WTC11 (cell line): ENCODE measurements around the gene SMYD3. TPM values are rescaled to one million over a fixed set of nuclear protein-coding genes. Genes with fewer than 3 reads are reported as not detected.

ENCODE experiments used
- ATAC-seq: fragments of 200-7000 bp; cut with Tn5 transposase; 2 replicates; pipeline ENCODE4 v1.10.0; 2021; ENCODE audit warnings: mild to moderate bottlenecking, moderate library complexity
- CTCF ChIA-PET: fragments of 300-600 bp; sonication (Branson Sonifier 250); formaldehyde crosslinking; loops from one replicate; lab custom pipeline; 2021; ENCODE audit warnings: antibody characterized with exemption; lab: Charles Lee
- POLR2A ChIA-PET: fragments of 350-600 bp; sonication (Branson Sonifier 250); formaldehyde crosslinking; loops from one replicate; lab custom pipeline; 2021; ENCODE audit warnings: antibody characterized with exemption; lab: Charles Lee
- DNase-seq: peaks from one replicate; pipeline ENCODE4 v3.0.0; 2021; ENCODE audit warnings: low spot score
- H3K27ac Mint-ChIP-seq: 2 replicates; pipeline ENCODE4 v1.8.0; 2021; ENCODE audit warnings: mixed read lengths
- H3K27me3 Mint-ChIP-seq: 2 replicates; pipeline ENCODE4 v1.8.0; 2021; ENCODE audit warnings: low read depth, mild to moderate bottlenecking, moderate library complexity, mixed read lengths
- H3K36me3 Mint-ChIP-seq: 2 replicates; pipeline ENCODE4 v1.8.0; 2021; ENCODE audit warnings: mixed read lengths
- H3K4me1 Mint-ChIP-seq: 2 replicates; pipeline ENCODE4 v1.8.0; 2022; ENCODE audit warnings: mixed read lengths
- H3K4me3 Mint-ChIP-seq: 2 replicates; pipeline ENCODE4 v1.8.0; 2021; ENCODE audit warnings: mild to moderate bottlenecking, moderate library complexity, mixed read lengths
- H3K9me3 Mint-ChIP-seq: 2 replicates; pipeline ENCODE4 v1.8.0; 2021; ENCODE audit warnings: mixed read lengths
- CREB1 ChIP-seq: sonication (generic); formaldehyde crosslinking; IDR thresholded peaks from 2 replicates; pipeline ENCODE4 v1.8.0; 2023; ENCODE audit warnings: mild to moderate bottlenecking, missing genetic modification reagents
- E2F5 ChIP-seq: sonication (generic); formaldehyde crosslinking; IDR thresholded peaks from 2 replicates; pipeline ENCODE4 v1.8.1; 2022; ENCODE audit warnings: mild to moderate bottlenecking, moderate library complexity, missing genetic modification reagents
- ESRRA ChIP-seq: sonication (generic); formaldehyde crosslinking; IDR thresholded peaks from 2 replicates; pipeline ENCODE4 v1.8.1; 2022; ENCODE audit warnings: mild to moderate bottlenecking, missing genetic modification reagents, borderline replicate concordance
- JAZF1 ChIP-seq: fragments of 250-450 bp; sonication (Bioruptor Pico); IDR thresholded peaks from 2 replicates; pipeline ENCODE4 v1.9.0; 2021; ENCODE audit warnings: moderate library complexity, mild to moderate bottlenecking, inconsistent platforms
- KAT7 ChIP-seq: sonication (generic); formaldehyde crosslinking; IDR thresholded peaks from 2 replicates; pipeline ENCODE4 v1.8.1; 2023; ENCODE audit warnings: missing genetic modification reagents, mild to moderate bottlenecking, borderline replicate concordance
- MAX ChIP-seq: sonication (generic); formaldehyde crosslinking; IDR thresholded peaks from 2 replicates; pipeline ENCODE4 v1.8.0; 2022; ENCODE audit warnings: mild to moderate bottlenecking, missing genetic modification reagents
- MLX ChIP-seq: sonication (generic); formaldehyde crosslinking; IDR thresholded peaks from 2 replicates; pipeline ENCODE4 v1.8.1; 2023; ENCODE audit warnings: mild to moderate bottlenecking, missing genetic modification reagents, moderate library complexity
- MYBL2 ChIP-seq: sonication (generic); formaldehyde crosslinking; IDR thresholded peaks from 2 replicates; pipeline ENCODE4 v1.8.1; 2023; ENCODE audit warnings: mild to moderate bottlenecking, moderate library complexity, missing genetic modification reagents
- NR1H2 ChIP-seq: sonication (generic); formaldehyde crosslinking; IDR thresholded peaks from 2 replicates; pipeline ENCODE4 v1.9.0; 2021; ENCODE audit warnings: mild to moderate bottlenecking, moderate library complexity, missing genetic modification reagents
- PRDM15 ChIP-seq: sonication (generic); formaldehyde crosslinking; IDR thresholded peaks from 2 replicates; pipeline ENCODE4 v1.8.0; 2022; ENCODE audit warnings: missing genetic modification reagents
- SOX15 ChIP-seq: fragments of 250-450 bp; sonication (Bioruptor Pico); IDR thresholded peaks from 2 replicates; pipeline ENCODE4 v1.9.0; 2021; ENCODE audit warnings: mild to moderate bottlenecking
- SP1 ChIP-seq: sonication (generic); formaldehyde crosslinking; conservative IDR thresholded peaks from 2 replicates; pipeline ENCODE4 v1.8.1; 2022; ENCODE audit warnings: missing genetic modification reagents
- ZBTB21 ChIP-seq: sonication (generic); formaldehyde crosslinking; IDR thresholded peaks from 2 replicates; pipeline ENCODE4 v1.8.1; 2023; ENCODE audit warnings: mild to moderate bottlenecking, missing genetic modification reagents, borderline replicate concordance
- ZNF263 ChIP-seq: sonication (generic); formaldehyde crosslinking; IDR thresholded peaks from 2 replicates; pipeline ENCODE4 v1.8.1; 2022; ENCODE audit warnings: low read depth, mild to moderate bottlenecking, moderate library complexity, missing genetic modification reagents
- ZNF317 ChIP-seq: sonication (generic); formaldehyde crosslinking; IDR thresholded peaks from 2 replicates; pipeline ENCODE4 v1.8.1; 2023; ENCODE audit warnings: low read depth, mild to moderate bottlenecking, moderate library complexity, missing genetic modification reagents, borderline replicate concordance
- ZNF396 ChIP-seq: fragments of 250-450 bp; sonication (Bioruptor Pico); IDR thresholded peaks from 2 replicates; pipeline ENCODE4 v1.8.0; 2021; ENCODE audit warnings: mild to moderate bottlenecking, moderate library complexity, borderline replicate concordance
- ZNF512 ChIP-seq: sonication (generic); formaldehyde crosslinking; IDR thresholded peaks from 2 replicates; pipeline ENCODE4 v1.8.1; 2022; ENCODE audit warnings: missing genetic modification reagents, borderline replicate concordance
- total RNA-seq: library from RNA; stranded (reverse); gene quantifications from 3 replicates; pipeline ENCODE4 v1.2.3, GENCODE V29; 2021
- TF ChIP-seq, protein P1 (sequence below): sonication (generic); formaldehyde crosslinking; IDR thresholded peaks from 2 replicates; pipeline ENCODE4 v1.8.1; 2023; ENCODE audit warnings: mild to moderate bottlenecking, missing genetic modification reagents, moderate library complexity
- TF ChIP-seq, protein P2 (sequence below): sonication (generic); formaldehyde crosslinking; IDR thresholded peaks from 2 replicates; pipeline ENCODE4 v1.8.1; 2023; ENCODE audit warnings: mild to moderate bottlenecking, missing genetic modification reagents
- TF ChIP-seq, protein P3 (sequence below): sonication (generic); formaldehyde crosslinking; conservative IDR thresholded peaks from 2 replicates; pipeline ENCODE4 v1.8.1; 2022; ENCODE audit warnings: mild to moderate bottlenecking, missing genetic modification reagents

The SMYD3 gene
- total RNA-seq, 1 experiment from 2014 or later = 21.4 TPM

DNA sequence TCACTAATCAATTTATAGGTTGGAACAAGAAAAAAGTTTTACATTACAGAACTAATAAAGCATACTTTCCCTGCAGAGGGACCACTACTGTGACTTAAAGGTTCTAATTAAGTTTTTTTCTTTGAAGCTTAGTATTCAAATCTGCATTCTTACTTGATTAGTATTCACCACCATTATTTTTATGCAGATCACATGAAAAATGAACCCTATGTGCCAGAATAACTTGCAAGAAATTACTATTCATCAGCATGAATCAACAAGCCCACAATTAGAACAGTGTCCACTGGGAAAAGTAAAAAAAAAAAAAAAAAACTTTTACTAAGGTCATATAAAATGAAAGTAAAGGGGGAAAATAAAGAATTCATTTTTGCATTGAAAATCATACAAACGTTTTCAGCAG lies 90.8 kb downstream of the SMYD3 start:
- peaks cover 12% of the 10 kb centered on the region; the same call in 1 of the 2 replicates for H3K4me1 Mint-ChIP-seq
- CTCF ChIA-PET = interaction anchor here (0.7 kb wide), 1 partner anchor 19 kb away, joined by 3 read pairs; no protein-coding TSS in a partner anchor
- H3K9me3 Mint-ChIP-seq = peaks cover 33% of the 10 kb centered on the region
- H3K4me3 Mint-ChIP-seq = no peak overlapping the region
- peaks cover 33% of the 10 kb centered on the region for H3K36me3 Mint-ChIP-seq
- ATAC-seq (no peak), DNase-seq (no peak)
- no peak overlapping the region for H3K27ac Mint-ChIP-seq
- POLR2A ChIA-PET = no interaction called here
- TF ChIP-seq KAT7 (CRISPR knock-in tag) = no peak
- TF ChIP-seq NR1H2 (CRISPR knock-in tag) = no peak
- no peak for TF ChIP-seq JAZF1 (CRISPR knock-in tag)
- TF ChIP-seq, protein P1, sequence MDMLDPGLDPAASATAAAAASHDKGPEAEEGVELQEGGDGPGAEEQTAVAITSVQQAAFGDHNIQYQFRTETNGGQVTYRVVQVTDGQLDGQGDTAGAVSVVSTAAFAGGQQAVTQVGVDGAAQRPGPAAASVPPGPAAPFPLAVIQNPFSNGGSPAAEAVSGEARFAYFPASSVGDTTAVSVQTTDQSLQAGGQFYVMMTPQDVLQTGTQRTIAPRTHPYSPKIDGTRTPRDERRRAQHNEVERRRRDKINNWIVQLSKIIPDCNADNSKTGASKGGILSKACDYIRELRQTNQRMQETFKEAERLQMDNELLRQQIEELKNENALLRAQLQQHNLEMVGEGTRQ (CRISPR knock-in tag) = no peak
- no peak for TF ChIP-seq ZBTB21 (CRISPR knock-in tag)
- TF ChIP-seq E2F5 = no peak
- TF ChIP-seq ZNF317 (CRISPR knock-in tag) = no peak
- TF ChIP-seq SP1 (CRISPR knock-in tag) = no peak
- TF ChIP-seq ZNF512 (CRISPR knock-in tag) = no peak
- no peak for TF ChIP-seq MLX (CRISPR knock-in tag)
- TF ChIP-seq PRDM15 (CRISPR knock-in tag) = no peak
- no peak for TF ChIP-seq MAX (CRISPR knock-in tag)
- TF ChIP-seq SOX15 (CRISPR knock-in tag) = no peak
- TF ChIP-seq CREB1 (CRISPR knock-in tag) = no peak
- no peak for TF ChIP-seq ZNF263
- TF ChIP-seq, protein P2, sequence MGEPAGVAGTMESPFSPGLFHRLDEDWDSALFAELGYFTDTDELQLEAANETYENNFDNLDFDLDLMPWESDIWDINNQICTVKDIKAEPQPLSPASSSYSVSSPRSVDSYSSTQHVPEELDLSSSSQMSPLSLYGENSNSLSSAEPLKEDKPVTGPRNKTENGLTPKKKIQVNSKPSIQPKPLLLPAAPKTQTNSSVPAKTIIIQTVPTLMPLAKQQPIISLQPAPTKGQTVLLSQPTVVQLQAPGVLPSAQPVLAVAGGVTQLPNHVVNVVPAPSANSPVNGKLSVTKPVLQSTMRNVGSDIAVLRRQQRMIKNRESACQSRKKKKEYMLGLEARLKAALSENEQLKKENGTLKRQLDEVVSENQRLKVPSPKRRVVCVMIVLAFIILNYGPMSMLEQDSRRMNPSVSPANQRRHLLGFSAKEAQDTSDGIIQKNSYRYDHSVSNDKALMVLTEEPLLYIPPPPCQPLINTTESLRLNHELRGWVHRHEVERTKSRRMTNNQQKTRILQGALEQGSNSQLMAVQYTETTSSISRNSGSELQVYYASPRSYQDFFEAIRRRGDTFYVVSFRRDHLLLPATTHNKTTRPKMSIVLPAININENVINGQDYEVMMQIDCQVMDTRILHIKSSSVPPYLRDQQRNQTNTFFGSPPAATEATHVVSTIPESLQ = no peak
- no peak for TF ChIP-seq ESRRA (CRISPR knock-in tag)
- no peak for TF ChIP-seq MYBL2 (CRISPR knock-in tag)
- no peak for TF ChIP-seq ZNF396 (CRISPR knock-in tag)
- TF ChIP-seq, protein P3, sequence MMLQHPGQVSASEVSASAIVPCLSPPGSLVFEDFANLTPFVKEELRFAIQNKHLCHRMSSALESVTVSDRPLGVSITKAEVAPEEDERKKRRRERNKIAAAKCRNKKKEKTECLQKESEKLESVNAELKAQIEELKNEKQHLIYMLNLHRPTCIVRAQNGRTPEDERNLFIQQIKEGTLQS (CRISPR knock-in tag) = no peak
- no peaks in the 10 kb centered on the region for H3K27me3 Mint-ChIP-seq
